ENCODE results near the gene NEGR1. TPM values are rescaled to one million over a fixed set of nuclear protein-coding genes. Genes with fewer than 3 reads are reported as not detected.

Gene NEGR1
- total and polyA plus RNA-seq, 7 donors = 1.3 to 10.2 (median 2.2) TPM

DNA sequence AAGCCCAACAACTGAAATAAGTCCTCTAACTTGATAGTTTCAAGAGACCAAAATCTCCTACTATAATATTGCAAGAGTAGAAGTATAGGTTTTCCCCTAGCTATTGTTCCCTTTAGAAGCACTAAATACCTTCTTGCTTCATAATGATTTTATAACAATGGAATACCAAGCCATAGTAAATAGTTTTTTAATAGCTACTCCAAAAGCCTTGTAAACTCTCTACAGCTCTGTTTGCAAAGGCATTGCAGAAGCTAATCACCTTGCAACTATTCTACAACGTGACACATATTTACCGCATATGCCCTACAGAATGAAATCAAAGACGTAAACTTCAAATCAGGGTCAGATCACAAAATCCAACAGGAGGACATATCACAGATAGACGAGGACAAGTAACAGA is 750.0 kb downstream of the NEGR1 start:
- no peaks in the 10 kb centered on the region for H3K9me3 ChIP-seq
- no peak overlapping the region for H3K4me3 ChIP-seq
- TF ChIP-seq, protein P1, sequence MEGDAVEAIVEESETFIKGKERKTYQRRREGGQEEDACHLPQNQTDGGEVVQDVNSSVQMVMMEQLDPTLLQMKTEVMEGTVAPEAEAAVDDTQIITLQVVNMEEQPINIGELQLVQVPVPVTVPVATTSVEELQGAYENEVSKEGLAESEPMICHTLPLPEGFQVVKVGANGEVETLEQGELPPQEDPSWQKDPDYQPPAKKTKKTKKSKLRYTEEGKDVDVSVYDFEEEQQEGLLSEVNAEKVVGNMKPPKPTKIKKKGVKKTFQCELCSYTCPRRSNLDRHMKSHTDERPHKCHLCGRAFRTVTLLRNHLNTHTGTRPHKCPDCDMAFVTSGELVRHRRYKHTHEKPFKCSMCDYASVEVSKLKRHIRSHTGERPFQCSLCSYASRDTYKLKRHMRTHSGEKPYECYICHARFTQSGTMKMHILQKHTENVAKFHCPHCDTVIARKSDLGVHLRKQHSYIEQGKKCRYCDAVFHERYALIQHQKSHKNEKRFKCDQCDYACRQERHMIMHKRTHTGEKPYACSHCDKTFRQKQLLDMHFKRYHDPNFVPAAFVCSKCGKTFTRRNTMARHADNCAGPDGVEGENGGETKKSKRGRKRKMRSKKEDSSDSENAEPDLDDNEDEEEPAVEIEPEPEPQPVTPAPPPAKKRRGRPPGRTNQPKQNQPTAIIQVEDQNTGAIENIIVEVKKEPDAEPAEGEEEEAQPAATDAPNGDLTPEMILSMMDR (IDR thresholded peaks at IDR 0.05) = no peak
- no peaks in the 10 kb centered on the region for H3K4me1 ChIP-seq
- ATAC-seq (no peak), DNase-seq (no peak)
- no peaks in the 10 kb centered on the region for H3K36me3 ChIP-seq (ENCODE audit: insufficient read depth in 1 of 2, low read depth in 1 of 2)
- H3K27me3 ChIP-seq (ENCODE audit: insufficient read depth in 3 of 3, low read length in 2 of 3) = no peaks in the 10 kb centered on the region
- 87 to 91% (median 89%) methylated on average over 4 of the region's 4 CpGs for WGBS, 3 donors
- intact Hi-C loops (cut with DNase I) = no loop called here
- no peak overlapping the region for H3K27ac ChIP-seq

DNA sequence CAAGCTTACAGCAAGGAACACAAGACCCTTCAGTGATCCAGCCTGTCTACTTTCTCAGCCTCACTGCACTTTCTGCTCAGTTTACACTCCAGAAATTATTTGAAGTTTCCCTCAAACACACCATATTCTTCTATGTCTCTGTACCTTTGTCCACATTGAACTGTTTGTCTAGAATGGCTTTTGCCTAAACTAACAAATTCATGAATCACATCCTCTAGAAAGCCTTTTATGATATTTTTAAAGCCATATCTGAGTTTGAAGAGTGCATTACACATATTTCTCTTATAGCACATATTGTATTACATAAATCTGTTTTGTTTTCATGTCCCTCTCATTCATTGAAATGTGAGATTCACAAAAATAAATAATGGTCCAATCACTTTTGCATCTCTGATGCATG is 755.5 kb downstream of the NEGR1 start:
- ATAC-seq (no peak), DNase-seq (no peak)
- H3K27me3 ChIP-seq (ENCODE audit: insufficient read depth in 3 of 3, low read length in 2 of 3) = no peaks in the 10 kb centered on the region
- H3K4me1 ChIP-seq = no peaks in the 10 kb centered on the region
- H3K4me3 ChIP-seq = no peak overlapping the region
- TF ChIP-seq, protein P1 (IDR thresholded peaks at IDR 0.05) = no peak
- H3K36me3 ChIP-seq (ENCODE audit: insufficient read depth in 1 of 2, low read depth in 1 of 2) = no peaks in the 10 kb centered on the region
- intact Hi-C loops (cut with DNase I) = loop anchor here in 1 of 2 donors (10.0 kb wide), 1 partner anchor 332 kb away; no protein-coding TSS in a partner anchor
- H3K27ac ChIP-seq = no peak overlapping the region
- H3K9me3 ChIP-seq = no peaks in the 10 kb centered on the region

DNA sequence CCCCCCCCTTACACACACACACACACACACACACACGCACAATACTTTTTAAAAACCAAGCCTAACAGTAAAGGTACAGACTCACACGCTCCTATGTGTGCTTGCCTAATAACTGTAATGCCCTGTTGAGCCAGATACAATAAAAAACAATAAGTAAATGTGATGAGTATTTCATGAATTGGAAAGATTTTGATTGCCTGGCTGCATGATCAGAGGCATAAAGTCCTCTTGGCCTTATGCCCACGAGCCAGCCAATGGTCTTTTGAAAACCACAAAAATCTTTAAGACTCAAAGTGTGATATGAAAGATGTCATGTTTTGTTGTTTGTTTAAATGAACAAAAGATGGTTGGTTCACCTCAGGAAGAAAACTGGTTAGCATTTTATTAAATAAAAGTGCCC is 759.6 kb downstream of the NEGR1 start:
- no peaks in the 10 kb centered on the region for H3K9me3 ChIP-seq
- ATAC-seq (no peak), DNase-seq (no peak)
- 66 to 73% (median 69%) methylated on average over 3 of the region's 3 CpGs for WGBS, 3 donors
- TF ChIP-seq, protein P1 (IDR thresholded peaks at IDR 0.05) = no peak
- no peak overlapping the region for H3K27ac ChIP-seq
- no peaks in the 10 kb centered on the region for H3K27me3 ChIP-seq (ENCODE audit: insufficient read depth in 3 of 3, low read length in 2 of 3)
- no peaks in the 10 kb centered on the region for H3K36me3 ChIP-seq (ENCODE audit: insufficient read depth in 1 of 2, low read depth in 1 of 2)
- no peaks in the 10 kb centered on the region for H3K4me1 ChIP-seq
- intact Hi-C loops (cut with DNase I) = loop anchor here in 1 of 2 donors (5.0 to 10.0 kb wide), 2 partner anchors 328 to 430 kb away; no protein-coding TSS in a partner anchor
- no peak overlapping the region for H3K4me3 ChIP-seq

DNA sequence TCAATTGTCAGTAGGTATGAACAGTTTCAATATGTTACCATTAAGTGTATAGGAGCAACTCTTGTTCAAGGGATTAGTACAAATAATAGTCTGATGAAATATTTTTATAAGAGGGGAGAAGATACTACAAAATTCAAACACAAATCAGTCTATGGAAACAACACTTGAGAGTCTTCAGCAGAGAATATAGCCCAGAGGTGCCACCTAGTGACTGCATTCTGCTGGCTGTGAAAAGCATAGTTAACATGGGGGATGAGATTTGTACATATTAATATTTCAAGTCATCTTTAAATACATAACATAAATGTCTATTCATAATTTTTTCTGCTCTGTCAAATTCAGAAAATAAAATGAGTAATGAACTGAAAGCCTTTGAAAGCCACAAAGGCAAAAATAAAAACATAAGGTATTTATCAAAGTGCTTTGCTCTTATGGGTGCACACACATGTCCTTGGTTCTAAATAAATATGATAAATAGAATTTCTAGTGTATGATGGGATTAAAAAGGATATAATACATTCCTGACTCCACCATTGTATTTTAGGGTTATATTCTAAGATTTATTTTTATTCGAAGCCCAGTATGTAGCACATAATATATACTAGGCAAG is 760.6 kb downstream of the NEGR1 start:
- TF ChIP-seq, protein P1 (IDR thresholded peaks at IDR 0.05) = peak; percentile 33
- DNase-seq (peak in 1 of 2 donors; percentile 12), ATAC-seq (no peak)
- Histone ChIP-seq H3K4me1 (no peaks in the 10 kb centered on the region), H3K27me3 (ENCODE audit: insufficient read depth in 3 of 3, low read length in 2 of 3) (no peaks in the 10 kb centered on the region), H3K9me3 (no peaks in the 10 kb centered on the region), H3K27ac (no peak overlapping the region), H3K36me3 (ENCODE audit: insufficient read depth in 1 of 2, low read depth in 1 of 2) (no peaks in the 10 kb centered on the region), H3K4me3 (no peak overlapping the region)
- intact Hi-C loops (cut with DNase I) = loop anchor here in 1 of 2 donors (5.0 to 10.0 kb wide), 2 partner anchors 327 to 429 kb away; no protein-coding TSS in a partner anchor
- WGBS, 3 donors = 89 to 94% (median 91%) methylated on average over 1 of the region's 1 CpG

DNA sequence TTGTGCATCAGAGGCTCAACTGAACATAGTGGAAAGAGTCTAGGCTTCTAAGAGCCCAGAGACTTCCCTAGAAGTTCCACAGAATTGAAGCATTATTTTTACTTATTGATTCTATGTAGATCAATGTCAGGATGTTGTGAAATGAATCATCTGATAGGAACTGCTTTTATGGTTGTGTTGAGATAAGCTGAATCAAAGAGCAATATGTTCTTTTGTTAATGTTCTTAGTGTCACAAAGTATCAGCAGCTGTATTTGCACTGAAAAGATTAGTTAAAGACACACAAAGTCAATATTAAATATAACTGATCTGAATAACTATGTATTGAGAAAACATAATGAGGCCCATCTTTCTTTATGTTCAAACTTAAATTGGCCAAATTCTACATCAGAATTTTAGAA is 770.8 kb downstream of the NEGR1 start:
- no peak for DNase-seq
- no peak for ATAC-seq
- intact Hi-C loops (cut with DNase I) = no loop called here
- Histone ChIP-seq H3K9me3 (no peaks in the 10 kb centered on the region), H3K27me3 (ENCODE audit: insufficient read depth in 3 of 3, low read length in 2 of 3) (no peaks in the 10 kb centered on the region), H3K4me1 (no peaks in the 10 kb centered on the region), H3K27ac (no peak overlapping the region), H3K36me3 (ENCODE audit: insufficient read depth in 1 of 2, low read depth in 1 of 2) (no peaks in the 10 kb centered on the region), H3K4me3 (no peak overlapping the region)
- TF ChIP-seq, protein P1 (IDR thresholded peaks at IDR 0.05) = no peak

Data from psoas muscle (tissue), 8 donors.